KMS-11 (cell line): ENCODE data around the gene ARSJ.

ENCODE experiments used
- H2AFZ ChIP-seq: fragments of 200-600 bp; sonication (generic); 2 replicates; pipeline ENCODE4 v1.6.1; 2016; ENCODE audit warnings: antibody characterized with exemption, mixed run types, low read depth
- H3K27ac ChIP-seq: fragments of 200-600 bp; sonication (generic); 2 replicates; pipeline ENCODE4 v1.6.1; 2016; ENCODE audit warnings: mild to moderate bottlenecking, mixed run types
- H3K27me3 ChIP-seq: fragments of 200-600 bp; sonication (generic); 2 replicates; pipeline ENCODE4 v1.6.1; 2017; ENCODE audit warnings: mild to moderate bottlenecking, low read depth, mixed run types, moderate library complexity; ENCODE audit not compliant: insufficient read depth
- H3K36me3 ChIP-seq: fragments of 200-600 bp; sonication (generic); 2 replicates; pipeline ENCODE4 v1.6.1; 2017; ENCODE audit warnings: mild to moderate bottlenecking, mixed run types; ENCODE audit not compliant: insufficient read depth
- H3K4me1 ChIP-seq: fragments of 200-600 bp; sonication (generic); 2 replicates; pipeline ENCODE4 v1.6.1; 2016; ENCODE audit warnings: mild to moderate bottlenecking, low read depth, mixed run types; ENCODE audit not compliant: poor library complexity, severe bottlenecking
- H3K4me2 ChIP-seq: fragments of 200-600 bp; sonication (generic); 2 replicates; pipeline ENCODE4 v1.7.0; 2016; ENCODE audit warnings: mild to moderate bottlenecking, mixed run types
- H3K4me3 ChIP-seq: fragments of 200-600 bp; sonication (generic); IDR thresholded peaks from 2 replicates; pipeline ENCODE4 v1.6.1; 2017; ENCODE audit warnings: low read depth, low read length, mixed read lengths; ENCODE audit not compliant: insufficient read depth
- H3K79me2 ChIP-seq: fragments of 200-600 bp; sonication (generic); 2 replicates; pipeline ENCODE4 v1.6.1; 2016; ENCODE audit warnings: low read depth, mixed run types; ENCODE audit not compliant: insufficient read depth
- H3K9ac ChIP-seq: fragments of 200-600 bp; sonication (generic); 2 replicates; pipeline ENCODE4 v1.6.1; 2016; ENCODE audit warnings: mild to moderate bottlenecking, mixed run types
- H4K20me1 ChIP-seq: fragments of 200-600 bp; sonication (generic); 2 replicates; pipeline ENCODE4 v1.6.1; 2016; ENCODE audit warnings: mild to moderate bottlenecking, mixed run types; ENCODE audit not compliant: insufficient read depth
- TF ChIP-seq, protein P1 (sequence below): fragments of 200-600 bp; sonication (generic); conservative IDR thresholded peaks from 2 replicates; pipeline ENCODE4 v1.6.1; 2017; ENCODE audit warnings: low read depth, mild to moderate bottlenecking, antibody characterized with exemption, low read length, moderate library complexity, mixed read lengths

The ARSJ gene

DNA sequence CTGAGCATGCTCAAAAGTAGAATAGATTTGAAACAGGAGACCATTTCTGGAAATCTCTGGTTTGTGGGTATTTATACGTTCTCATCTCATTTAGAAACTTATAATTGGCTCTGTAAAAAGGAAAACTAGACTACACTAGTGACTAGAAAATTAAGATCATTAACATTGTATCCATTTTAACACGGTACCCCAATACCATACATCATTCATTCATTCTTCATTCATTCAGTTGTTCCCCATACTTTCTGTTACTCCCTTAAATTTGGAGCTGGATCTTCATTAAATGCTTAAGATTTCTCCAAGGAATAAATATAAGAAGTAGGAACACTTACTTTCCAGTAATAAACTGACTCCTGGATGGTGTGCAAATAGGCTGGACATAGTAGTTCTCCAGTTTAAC lies 1.3 kb downstream of the ARSJ start:
- TF ChIP-seq, protein P1, sequence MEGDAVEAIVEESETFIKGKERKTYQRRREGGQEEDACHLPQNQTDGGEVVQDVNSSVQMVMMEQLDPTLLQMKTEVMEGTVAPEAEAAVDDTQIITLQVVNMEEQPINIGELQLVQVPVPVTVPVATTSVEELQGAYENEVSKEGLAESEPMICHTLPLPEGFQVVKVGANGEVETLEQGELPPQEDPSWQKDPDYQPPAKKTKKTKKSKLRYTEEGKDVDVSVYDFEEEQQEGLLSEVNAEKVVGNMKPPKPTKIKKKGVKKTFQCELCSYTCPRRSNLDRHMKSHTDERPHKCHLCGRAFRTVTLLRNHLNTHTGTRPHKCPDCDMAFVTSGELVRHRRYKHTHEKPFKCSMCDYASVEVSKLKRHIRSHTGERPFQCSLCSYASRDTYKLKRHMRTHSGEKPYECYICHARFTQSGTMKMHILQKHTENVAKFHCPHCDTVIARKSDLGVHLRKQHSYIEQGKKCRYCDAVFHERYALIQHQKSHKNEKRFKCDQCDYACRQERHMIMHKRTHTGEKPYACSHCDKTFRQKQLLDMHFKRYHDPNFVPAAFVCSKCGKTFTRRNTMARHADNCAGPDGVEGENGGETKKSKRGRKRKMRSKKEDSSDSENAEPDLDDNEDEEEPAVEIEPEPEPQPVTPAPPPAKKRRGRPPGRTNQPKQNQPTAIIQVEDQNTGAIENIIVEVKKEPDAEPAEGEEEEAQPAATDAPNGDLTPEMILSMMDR = no peak
- Histone ChIP-seq H3K4me1 (no peaks in the 10 kb centered on the region), H3K27ac (no peak overlapping the region), H3K4me3 (no peak overlapping the region), H3K36me3 (no peaks in the 10 kb centered on the region), H2AFZ (no peak overlapping the region), H3K9ac (no peak overlapping the region), H3K27me3 (no peaks in the 10 kb centered on the region), H3K79me2 (no peaks in the 10 kb centered on the region), H4K20me1 (no peaks in the 10 kb centered on the region), H3K4me2 (no peak overlapping the region)

DNA sequence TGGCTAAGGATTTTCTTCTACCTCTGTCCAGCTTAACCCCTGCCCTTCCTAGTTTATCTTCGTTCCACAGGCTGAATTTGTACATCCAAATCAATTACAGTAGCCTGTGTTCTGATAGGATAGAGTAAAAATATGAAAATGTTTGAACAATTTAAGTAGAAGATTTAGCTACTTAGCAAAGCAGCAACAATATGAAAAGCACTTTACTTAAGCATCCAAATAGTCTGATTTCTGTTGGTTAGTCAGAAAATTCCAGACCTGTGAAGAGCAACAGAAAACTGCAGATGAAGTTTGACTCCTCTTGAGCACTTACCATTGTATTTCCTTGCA lies 2.0 kb downstream of the ARSJ start:
- H3K27me3 ChIP-seq = no peaks in the 10 kb centered on the region
- no peak overlapping the region for H3K9ac ChIP-seq
- no peak overlapping the region for H3K4me2 ChIP-seq
- TF ChIP-seq, protein P1 = no peak
- no peak overlapping the region for H3K4me3 ChIP-seq
- H3K4me1 ChIP-seq = no peaks in the 10 kb centered on the region
- H3K79me2 ChIP-seq = no peaks in the 10 kb centered on the region
- no peak overlapping the region for H2AFZ ChIP-seq
- H3K27ac ChIP-seq = no peak overlapping the region
- no peaks in the 10 kb centered on the region for H3K36me3 ChIP-seq
- H4K20me1 ChIP-seq = no peaks in the 10 kb centered on the region

DNA sequence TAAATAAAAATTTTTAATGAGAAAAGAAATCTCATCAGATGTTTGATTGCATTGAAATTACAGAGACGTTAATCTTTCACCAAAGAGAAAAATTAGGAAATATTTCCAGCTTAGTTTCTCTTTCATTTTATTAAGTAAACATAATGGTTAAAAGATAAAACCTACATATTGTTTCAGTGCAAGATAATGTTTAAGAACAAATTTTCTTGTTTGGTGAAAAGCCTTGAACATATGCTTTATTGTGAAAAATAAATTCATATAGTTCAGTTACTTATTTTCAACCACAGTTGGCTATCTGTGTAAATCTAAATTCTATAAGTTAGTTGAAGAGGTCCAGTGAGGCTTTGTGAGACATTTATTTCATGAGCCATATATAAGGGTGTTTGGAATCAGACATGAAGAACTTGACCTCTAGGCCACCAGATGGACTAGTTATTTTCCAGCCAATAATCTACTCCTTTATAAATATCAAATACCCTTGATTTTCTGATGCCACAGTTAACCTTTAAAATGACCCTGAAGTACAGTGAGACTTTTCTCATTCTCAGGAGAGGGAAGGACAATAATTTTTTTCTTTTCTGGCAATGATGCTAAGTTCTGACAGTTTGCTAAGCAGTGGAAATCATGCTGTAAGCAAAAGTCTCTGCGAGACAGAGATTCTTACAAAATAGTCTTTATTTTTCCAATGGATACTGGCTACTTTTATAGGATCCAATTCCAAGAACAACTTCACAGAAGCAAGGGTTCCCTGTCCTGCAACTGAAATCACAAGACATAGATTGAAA lies 2.5 kb downstream of the ARSJ start:
- Histone ChIP-seq H2AFZ (no peak overlapping the region), H3K9ac (no peak overlapping the region), H3K27me3 (no peaks in the 10 kb centered on the region), H3K4me3 (no peak overlapping the region), H4K20me1 (no peaks in the 10 kb centered on the region), H3K36me3 (no peaks in the 10 kb centered on the region), H3K4me1 (no peaks in the 10 kb centered on the region), H3K4me2 (no peak overlapping the region), H3K79me2 (no peaks in the 10 kb centered on the region), H3K27ac (no peak overlapping the region)
- TF ChIP-seq, protein P1 = no peak

- Histone ChIP-seq H2AFZ (no peak overlapping the region), H3K79me2 (no peaks in the 10 kb centered on the region), H3K27ac (no peak overlapping the region), H3K4me3 (no peak overlapping the region), H3K36me3 (no peaks in the 10 kb centered on the region), H3K4me1 (no peaks in the 10 kb centered on the region), H3K27me3 (no peaks in the 10 kb centered on the region), H4K20me1 (no peaks in the 10 kb centered on the region), H3K9ac (no peak overlapping the region), H3K4me2 (no peak overlapping the region)
- TF ChIP-seq, protein P1 = no peak
Observed at GRCh38 chr4:113975578-113975977, 3.9 kb downstream of the ARSJ start.
